Activated T-helper 9 cell treated with anti-CD3 and anti-CD28 coated beads, Interleukin-2, amount 50 U/mL, for 16 hours (primary cell): ENCODE data around the gene MTX1.
"Not testable (repeated sequence)": the region's sequence is repeated elsewhere in the genome, so short reads cannot be mapped to it uniquely, and the experiment has no call there.

Experiments
- DNase-seq: peaks from one replicate; pipeline ENCODE4 v3.0.0-alpha.2; 2020; ENCODE audit warnings: low read depth

MTX1 gene

DNA sequence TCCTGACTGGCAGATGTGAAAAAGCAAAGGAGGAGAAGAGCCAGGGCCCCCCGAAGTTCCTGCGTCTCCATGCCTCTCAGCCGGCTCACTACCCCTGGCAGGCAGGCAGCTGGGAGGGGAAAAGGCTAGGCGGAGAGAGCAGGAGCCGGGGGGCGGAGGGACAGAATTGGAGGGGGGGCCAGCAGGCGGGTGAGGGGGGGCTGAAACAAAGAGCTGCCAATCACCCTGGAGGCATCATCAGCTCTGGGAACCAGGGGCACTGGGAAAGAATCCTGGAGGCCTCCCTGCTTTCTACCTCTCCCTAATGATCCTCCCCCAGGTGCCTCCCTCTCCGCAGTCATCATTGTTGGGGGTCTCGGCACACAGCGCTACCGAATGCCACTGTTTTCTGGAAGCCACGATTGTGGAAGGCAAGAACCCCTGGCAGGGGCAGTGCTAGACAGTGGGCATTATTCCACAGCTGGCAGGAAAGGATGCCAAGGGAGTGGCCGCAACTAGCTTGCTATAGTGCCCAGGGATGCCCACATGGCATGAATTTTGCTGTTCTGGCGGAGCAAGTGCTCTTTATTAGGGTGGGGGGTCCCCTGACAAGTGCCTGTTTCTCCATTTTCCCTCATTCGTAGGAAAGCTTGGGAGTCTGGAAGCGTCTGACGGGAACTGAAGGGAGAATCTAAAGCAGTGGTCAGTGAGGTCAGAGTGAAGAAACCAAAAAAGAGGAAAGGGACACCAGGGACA lies 522 bp upstream of the MTX1 start, which contains the start of gene THBS3:
Gene THBS3 (minus strand): TSS at position 92 of the 735 bp plus-strand sequence. CDS start 21 bp downstream, at position 71.
- DNase-seq, result no peak

DNA sequence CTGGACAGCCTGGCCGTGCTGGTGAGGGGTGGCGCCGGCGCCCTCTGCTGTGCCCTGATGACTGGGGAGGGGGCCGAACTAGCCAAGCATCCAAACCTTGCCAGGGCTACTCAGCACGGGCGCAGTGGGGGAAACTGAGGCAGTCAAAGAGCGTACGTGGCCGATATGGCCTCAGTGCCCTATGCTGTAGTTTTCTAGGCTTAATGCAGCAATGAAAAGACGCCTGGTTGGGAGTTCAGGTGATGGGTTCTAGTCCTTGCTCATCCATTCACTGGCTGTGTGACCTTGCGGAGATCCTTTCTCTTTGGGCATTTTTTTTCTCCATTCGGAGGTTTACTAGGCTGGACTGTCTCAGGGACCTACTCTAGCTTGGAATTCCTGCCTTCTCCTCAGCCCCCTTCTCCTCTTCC lies 822 bp downstream of the MTX1 start:
- no peak for DNase-seq

DNA sequence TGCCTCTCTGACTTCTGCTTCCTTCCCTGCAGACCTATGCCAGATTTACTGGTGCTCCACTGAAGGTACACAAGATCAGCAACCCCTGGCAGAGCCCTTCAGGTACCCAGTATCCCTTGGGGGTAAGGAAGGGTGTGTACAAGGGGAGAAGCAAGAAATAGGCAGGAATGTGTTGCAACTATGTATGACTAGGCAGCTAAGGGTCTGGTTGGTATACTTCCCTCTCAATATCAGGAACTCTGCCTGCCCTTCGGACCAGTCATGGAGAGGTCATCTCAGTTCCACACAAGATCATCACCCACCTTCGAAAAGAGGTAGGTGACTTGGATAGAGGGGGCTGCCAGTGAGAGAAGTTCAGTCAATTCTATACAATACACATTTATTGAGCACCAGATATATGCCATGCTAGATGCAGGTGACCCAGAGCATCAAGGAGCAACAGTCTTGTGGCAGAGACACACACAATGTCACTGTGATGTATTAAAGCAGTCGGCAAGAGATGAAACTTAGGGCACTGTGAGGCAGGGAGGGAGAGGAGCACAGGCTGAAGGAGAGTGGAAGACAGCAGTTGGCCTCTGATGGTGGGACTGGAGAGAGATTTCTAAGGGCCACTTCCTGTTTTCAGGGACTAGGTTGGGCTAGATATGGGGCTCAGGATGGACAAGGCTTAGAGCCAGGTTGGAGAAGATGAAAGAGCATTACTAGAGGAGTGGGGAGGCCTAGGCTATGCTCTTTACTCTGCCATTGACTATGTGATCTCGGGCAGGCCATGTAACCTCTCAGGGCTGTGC lies 2.0 kb downstream of the MTX1 start:
- no peak for DNase-seq

DNA sequence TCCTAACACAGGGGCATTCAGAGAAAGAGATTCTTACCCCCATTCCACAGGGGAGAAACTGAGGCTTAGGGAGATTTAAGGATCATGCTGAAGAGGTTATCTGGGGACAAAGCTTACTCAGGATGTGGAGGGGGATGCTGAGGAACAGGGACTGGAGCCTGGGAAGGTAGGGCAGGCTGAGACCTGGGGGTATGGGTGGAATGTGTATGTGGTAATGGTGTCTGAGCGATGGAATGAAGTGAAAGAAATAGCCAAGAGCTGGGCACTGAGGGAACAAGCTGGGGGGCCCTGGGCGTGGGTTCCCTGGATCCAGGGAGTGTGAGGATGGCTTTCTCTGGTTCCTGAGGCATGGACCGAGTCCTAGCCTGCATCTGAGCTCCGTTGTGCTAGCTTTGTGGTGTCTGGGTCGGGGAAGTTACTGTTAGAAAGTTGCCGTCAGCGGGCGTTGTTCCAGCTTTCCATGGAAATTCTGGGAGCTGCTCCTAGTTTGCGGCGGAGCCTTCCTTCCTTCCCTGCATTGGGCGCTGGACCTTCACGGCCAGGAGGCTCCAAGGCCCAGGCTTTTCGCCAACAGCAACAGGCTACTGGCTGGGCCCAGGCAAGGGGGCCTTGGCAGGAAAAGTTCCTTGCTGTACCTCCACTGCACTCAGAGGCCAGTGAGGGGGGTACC lies 3.0 kb downstream of the MTX1 start:
- DNase-seq, result not testable (repeated sequence)

DNA sequence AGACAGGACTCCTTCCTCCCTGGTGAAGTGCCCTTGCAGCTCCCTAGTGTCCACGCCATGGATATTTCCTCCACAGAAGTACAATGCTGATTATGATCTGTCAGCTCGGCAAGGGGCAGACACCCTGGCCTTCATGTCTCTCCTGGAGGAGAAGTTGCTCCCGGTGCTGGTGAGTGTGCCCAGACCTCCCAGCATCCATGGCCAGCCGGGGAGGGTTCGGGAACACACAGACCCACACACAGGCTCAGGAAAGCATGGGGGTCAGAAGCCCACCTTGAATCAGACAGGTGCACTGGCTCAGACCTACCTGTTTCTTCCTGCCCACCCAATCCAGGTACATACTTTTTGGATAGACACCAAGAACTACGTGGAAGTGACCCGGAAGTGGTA lies 3.6 kb downstream of the MTX1 start:
- not testable (repeated sequence) for DNase-seq

DNA sequence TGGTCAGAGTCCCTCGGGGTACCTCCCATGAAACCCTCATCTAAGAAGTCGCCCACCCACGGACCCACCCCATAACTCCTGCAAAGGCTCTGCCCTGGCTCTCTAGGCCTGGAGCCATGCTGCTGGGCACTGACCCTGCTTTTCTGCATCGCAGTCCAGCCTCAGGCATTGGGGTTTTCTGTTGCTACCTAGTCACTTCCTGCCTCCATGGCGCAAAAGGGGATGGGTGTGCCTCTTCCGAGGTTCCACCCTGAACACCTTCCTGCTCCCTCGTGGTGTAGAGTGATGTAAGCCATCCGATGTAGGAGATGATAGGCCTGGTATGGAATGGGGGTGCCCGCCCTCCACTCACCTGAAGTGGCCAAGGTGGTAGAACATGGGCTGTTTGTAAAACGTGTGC lies 6.2 kb downstream of the MTX1 start:
- DNase-seq, result not testable (repeated sequence)

DNA sequence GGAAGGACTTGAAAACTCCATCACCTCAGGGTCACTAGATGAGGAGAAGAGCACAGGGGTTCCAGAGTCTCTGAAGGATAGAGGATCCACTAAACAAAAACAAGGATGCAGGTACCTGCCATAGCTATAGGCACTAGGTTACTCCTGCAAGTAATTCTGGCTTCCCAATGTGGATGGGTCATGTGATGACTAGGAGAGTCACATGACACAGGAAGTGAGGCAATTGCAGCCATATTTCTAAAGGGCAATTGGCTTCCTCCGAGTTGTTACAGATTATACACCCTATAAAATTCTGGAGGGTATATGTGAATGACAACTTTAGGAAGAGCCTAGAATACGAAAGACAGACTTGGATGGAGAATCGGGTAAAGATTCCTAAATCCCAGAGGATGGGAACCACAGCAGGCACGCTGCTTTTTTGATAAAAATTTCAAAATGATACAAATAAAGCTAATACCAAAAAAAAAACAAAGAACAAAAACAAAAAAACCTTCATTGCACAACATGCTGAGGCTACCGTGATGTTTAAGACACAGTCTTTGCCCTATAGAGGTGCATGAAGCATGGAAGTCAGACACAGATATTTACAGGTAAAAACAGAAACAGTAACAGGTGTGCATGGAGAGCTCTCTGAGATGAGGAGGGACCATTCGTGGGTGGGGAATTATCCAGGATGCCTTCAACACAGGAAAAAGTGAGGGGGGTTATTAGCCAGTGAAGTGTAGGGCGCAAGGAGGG lies 10.5 kb downstream of the MTX1 start:
- no peak for DNase-seq

DNA sequence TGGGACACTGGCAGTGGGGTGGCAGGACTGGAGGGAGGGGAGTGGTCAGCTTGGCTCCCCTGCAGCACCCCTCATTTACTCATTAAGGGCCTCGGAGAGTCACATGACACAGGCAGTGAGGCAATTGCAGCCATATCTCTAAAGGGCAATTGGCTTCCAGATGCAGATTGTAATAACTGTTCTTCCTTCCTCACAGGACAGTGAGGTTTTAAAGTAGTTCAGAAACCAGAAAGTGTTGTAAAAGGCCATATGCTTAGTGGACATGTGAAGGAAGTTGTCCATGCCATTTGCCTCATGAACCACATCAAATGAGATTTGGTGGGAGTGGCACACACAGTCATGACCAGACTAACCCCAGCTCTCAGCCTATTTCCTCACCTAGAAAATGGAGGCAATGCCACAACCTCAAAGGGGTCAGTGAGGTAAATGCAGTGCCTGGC lies 11.1 kb downstream of the MTX1 start:
- no peak for DNase-seq

DNA sequence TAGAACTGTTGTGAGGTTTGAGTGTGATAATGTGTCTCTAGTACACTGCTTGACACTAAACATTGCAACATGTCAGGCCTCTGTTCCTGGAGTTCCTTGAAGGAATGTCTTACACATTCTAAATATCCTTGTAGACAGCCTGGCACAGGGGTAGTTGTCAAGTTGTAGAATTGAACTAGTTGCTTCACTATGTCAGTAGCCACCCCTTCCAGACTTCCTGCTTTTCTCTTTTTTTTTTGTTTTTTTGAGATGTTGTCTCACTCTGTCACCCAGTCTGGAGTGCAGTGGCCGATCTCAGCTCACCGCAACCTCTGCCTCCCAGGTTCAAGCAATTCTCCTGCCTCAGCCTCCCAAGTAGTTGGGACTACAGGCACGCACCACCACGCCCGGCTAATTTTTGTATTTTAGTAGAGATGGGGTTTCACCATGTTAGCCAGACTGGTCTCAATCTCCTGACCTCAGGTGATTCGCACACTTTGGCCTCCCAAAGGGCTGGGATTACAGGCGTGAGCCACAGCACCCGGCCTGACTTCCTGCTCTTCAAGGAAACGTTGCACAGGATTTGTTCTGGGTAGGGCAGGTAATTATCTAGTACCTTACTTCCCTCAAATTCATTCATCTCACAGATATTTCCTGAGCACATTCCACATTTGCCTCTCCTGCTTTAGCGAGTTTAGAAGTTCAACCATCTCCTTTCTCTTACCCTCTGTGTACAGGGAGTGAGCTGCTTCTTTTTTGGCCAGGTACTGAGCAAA lies 11.9 kb downstream of the MTX1 start:
- DNase-seq, result not testable (repeated sequence)

DNA sequence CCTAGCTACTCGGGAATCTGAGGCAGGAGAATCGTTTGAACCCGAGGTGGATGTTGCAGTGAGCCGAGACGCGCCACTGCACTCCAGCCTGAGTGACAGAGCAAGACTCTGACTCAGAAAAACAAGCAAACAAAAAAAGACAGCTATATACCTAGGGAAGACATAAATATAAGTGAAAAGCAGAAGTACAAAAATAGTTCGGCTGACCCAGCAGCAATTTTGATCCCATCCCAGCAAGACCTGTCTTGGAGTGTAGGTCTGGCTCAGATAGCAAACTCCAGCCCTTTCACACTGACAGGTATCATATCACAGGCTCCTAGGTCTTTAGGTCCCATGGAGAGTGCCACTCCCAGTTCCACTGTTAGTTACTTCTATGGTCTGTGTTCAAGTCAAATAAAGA lies 14.6 kb downstream of the MTX1 start:
- no peak for DNase-seq

DNA sequence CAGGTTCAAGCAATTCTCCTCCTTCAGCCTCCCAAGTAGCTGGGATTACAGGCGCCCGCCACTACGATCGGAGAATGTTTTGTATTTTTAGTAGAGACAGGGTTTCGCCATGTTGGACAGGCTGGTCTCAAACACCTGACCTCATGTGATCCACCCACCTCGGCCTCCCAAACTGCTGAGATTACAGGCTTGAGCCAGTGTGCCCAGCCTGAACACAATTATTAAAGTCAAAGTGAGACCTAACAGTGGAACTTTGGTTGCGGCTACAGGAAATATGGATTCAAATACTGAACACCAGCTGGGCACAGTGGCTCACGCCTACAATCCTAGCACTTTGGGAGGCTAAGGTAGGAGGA lies 16.9 kb downstream of the MTX1 start:
- not testable (repeated sequence) for DNase-seq

DNA sequence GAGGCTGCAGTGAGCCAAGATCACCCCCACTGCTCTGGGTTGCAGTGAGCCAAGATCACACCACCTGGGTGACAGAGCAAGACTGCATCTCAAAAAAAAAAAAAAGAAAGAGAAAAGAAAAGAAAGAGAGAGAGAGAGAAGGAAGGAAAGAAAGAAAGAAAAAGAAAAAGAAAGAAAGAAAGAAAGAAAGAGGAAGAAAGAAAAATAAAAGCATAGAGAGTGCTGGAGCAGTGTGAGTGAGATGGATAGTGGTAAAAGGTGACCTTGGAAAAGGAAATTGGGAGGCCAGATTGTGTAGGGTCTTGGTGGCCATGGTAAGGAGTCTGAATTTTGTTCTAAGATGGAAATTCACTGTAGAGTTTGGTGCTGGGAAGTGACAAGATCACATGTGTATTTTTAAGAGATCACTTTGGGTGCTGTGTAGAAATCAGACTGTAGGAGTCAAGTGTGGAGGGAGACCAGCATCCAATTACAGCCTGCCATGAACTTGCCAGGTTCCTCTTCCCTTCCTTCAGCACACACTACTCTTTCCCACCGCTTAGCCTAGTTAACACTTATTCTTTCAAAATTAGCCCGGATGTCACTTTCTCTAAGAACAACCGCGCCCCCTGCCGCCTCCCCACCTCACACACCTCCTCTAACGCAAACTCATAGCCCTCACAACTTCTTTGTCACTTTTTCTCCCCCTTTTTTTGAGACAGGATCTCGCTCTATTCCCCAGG lies 17.9 kb downstream of the MTX1 start:
- peak; percentile 87 for DNase-seq

DNA sequence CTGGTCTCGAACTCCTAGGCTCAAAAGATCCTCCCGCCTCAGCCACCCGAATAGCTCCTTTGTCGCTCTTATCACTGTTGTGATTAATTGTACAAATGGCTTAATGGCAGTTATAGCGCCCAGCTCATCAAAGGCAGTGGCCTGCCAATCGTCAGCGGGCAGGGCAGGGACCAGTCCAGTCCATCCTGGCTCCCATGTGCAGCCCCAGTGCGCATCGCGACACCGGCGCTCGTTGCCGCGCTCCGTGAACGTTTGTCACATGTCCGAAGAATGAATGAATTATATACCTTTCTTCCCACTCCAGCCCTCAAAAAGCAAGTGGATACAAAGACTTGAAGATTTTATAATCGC lies 18.4 kb downstream of the MTX1 start:
- DNase-seq, result peak; percentile 45

DNA sequence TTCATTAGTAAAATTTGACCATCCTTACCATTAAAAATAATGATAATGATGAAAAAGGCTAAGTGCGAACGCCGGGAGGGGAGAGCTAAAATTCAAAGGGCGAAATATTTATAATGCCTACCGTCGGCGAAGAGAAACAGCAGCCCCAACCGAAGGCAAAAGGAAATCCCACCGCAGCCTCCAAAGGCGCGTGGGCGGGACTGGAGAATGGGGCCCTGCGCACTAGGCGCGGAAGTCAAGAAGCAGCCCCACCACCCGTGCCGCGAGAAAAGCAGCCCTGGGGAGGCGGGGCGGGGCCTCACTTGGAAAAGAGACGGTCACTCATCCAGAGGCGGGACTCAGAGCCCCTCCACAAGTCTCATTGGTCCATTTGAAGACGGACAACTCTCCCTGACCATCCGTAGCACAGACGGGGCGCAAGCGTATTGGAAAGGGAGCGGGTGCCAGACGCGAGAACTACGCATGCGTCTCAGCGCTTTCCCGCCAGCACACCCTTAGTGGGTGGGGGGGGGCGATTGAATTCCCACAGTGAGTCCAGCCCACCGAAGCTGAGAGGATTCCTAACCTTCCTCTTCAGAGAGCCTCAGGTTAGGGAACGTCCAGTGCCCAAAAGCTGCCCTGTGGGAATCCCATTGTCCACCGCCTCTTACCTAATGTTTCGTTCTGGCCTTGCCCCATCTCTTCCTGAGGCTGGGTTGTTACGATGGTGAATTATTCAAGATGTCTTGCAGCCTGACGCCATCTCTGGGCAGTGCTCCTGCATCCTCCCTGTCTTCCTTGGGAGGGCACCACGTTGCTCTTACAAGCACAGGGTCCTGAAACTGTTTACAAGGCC lies 19.0 kb downstream of the MTX1 start:
- peak; percentile 100 for DNase-seq

DNA sequence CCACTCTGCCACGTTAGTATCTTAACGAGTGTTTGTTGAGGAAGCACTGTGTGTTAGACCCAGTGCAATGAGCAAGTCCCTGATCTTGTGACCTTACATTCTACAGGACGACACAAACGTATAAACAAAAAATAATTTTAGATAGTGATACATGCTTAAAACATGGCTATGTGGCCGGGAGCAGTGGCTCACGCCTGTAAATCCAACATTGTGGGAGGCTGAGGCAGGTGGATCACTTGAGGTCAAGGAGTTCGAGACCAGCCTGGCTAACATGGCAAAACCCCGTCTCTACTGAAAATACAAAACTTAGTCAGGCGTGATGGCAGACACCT lies 19.6 kb downstream of the MTX1 start:
- DNase-seq, result no peak

DNA sequence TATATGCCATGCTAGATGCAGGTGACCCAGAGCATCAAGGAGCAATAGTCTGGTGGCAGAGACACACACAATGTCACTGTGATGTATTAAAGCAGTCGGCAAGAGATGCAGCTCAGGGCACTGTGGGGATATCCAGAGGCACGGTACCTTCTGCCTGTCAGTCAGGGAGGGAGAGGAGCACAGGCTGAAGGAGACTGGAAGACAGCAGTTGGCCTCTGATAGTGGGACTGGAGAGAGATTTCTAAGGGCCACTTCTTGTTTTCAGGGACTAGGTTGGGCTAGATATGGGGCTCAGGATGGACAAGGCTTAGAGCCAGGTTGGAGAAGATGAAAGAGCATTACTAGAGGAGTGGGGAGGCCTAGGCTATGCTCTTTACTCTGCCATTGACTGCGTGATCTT lies 22.8 kb downstream of the MTX1 start:
- not testable (repeated sequence) for DNase-seq

DNA sequence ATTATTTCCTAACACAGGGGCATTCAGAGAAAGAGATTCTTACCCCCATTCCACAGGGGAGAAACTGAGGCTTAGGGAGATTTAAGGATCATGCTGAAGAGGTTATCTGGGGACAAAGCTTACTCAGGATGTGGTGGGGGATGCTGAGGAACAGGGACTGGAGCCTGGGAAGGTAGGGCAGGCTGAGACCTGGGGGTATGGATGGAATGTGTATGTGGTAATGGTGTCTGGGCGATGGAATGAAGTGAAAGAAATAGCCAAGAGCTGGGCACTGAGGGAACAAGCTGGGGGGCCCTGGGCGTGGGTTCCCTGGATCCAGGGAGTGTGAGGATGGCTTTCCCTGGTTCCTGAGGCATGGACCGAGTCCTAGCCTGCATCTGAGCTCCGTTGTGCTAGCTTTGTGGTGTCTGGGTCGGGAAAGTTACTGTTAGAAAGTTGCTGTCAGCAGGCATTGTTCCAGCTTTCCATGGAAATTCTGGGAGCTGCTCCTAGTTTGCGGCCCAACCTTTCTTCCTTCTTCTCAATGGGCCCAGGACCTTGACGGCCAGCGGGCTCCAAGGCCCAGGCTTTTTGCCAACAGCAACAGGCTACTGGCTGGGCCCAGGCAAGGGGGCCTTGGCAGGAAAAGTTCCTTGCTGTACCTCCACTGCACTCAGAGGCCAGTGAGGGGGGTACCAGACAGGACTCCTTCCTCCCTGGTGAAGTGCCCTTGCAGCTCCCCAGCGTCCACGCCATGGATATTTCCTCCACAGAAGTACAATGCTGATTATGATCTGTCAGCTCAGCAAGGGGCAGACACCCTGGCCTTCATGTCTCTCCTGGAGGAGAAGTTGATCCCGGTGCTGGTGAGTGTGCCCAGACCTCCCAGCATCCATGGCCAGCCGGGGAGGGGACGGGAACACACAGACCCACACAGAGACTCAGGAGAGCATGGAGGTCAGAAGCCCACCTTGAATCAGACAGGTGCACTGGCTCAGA lies 23.8 kb downstream of the MTX1 start:
- DNase-seq, result not testable (repeated sequence)

DNA sequence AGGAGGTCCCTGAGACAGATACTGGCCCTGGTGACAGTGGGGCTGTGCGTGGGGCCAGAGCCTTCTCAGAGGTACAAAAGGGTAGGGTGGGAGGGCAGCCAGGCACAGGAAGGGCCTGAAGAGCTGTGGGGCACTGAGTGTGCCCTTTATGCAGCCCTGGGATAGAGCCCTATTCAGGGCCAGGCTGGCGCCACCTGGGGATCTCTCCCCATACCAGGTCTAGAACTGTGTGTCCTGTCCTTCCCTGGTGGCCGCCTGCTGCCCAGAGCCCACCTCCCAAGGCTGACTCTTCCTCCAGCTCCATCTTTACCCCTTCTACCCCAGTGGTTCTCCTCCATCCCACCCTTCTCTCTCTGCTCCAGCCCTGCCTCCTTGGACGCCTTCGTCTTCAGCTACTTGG lies 25.0 kb downstream of the MTX1 start:
- DNase-seq, result not testable (repeated sequence)

DNA sequence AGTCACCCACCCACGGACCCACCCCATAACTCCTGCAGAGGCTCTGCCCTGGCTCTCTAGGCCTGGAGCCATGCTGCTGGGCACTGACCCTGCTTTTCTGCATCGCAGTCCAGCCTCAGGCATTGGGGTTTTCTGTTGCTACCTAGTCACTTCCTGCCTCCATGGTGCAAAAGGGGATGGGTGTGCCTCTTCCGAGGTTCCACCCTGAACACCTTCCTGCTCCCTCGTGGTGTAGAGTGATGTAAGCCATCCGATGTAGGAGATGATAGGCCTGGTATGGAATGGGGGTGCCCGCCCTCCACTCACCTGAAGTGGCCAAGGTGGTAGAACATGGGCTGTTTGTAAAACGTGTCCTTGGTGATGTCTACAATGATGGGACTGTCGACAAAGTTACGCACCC lies 26.9 kb downstream of the MTX1 start:
- DNase-seq, result not testable (repeated sequence)
